Measurements from ENCODE around the gene ATXN7L1.

- TF ChIP-seq CTCF (IDR thresholded peaks at IDR 0.05) (no peak), EZH2 (IDR thresholded peaks at IDR 0.05; ENCODE audit: borderline replicate concordance, insufficient read depth, low read depth, low read length, poor library complexity, severe bottlenecking) (no peak)
Measured at GRCh38 chr7:105682341-105683060, 193.9 kb downstream of the ATXN7L1 start.
